Activated T-helper 1 cell treated with Interleukin-2 at 50 U/mL for 16 hours (primary cell): ENCODE data around the gene NEURL4.
"Not testable (repeated sequence)": the region's sequence is repeated elsewhere in the genome, so short reads cannot be mapped to it uniquely, and the experiment has no call there.

Experiments used
- DNase-seq: peaks from one replicate; pipeline ENCODE4 v3.0.0-alpha.2; 2020; ENCODE audit warnings: low read depth

Gene NEURL4

GRCh38 chr17:7347630-7348477 is 18.7 kb upstream of the NEURL4 start:
- no peak for DNase-seq

- no peak for DNase-seq
Observed at GRCh38 chr17:7346761-7347614, 17.9 kb upstream of the NEURL4 start.

GRCh38 chr17:7343250-7343649 is 14.1 kb upstream of the NEURL4 start:
- no peak for DNase-seq

- no peak for DNase-seq
Observed at GRCh38 chr17:7341842-7342241, 12.7 kb upstream of the NEURL4 start.

GRCh38 chr17:7340179-7340578 is 11.0 kb upstream of the NEURL4 start:
- DNase-seq: no peak

GRCh38 chr17:7337600-7337999 is 8.5 kb upstream of the NEURL4 start:
- DNase-seq: not testable (repeated sequence)

GRCh38 chr17:7336240-7337175 is 7.4 kb upstream of the NEURL4 start, which contains the start of gene ACAP1:
Gene ACAP1 (plus strand): TSS chr17:7336529. CDS start chr17:7336735, 206 bp downstream.
- DNase-seq: peak; percentile 82

- DNase-seq: not testable (repeated sequence)
Observed at GRCh38 chr17:7335765-7336164, 6.6 kb upstream of the NEURL4 start.

- no peak for DNase-seq
Observed at GRCh38 chr17:7334938-7335538, 5.9 kb upstream of the NEURL4 start.

GRCh38 chr17:7332600-7333069 is 3.5 kb upstream of the NEURL4 start:
- DNase-seq: not testable (repeated sequence)

- no peak for DNase-seq
Observed at GRCh38 chr17:7332111-7332510, 3.0 kb upstream of the NEURL4 start.

- DNase-seq: no peak
Observed at GRCh38 chr17:7330638-7331015, 1.5 kb upstream of the NEURL4 start.

- peak; percentile 62 for DNase-seq
Observed at GRCh38 chr17:7329997-7330637, 982 bp upstream of the NEURL4 start.

- DNase-seq: peak; percentile 91
Observed at GRCh38 chr17:7329374-7329996, 350 bp upstream of the NEURL4 start.

- no peak for DNase-seq
Observed at GRCh38 chr17:7328009-7328408, 1.1 kb downstream of the NEURL4 start.

- no peak for DNase-seq
Observed at GRCh38 chr17:7327501-7327900, 1.6 kb downstream of the NEURL4 start.

- no peak for DNase-seq
Observed at GRCh38 chr17:7327056-7327455, 2.1 kb downstream of the NEURL4 start.

- no peak for DNase-seq
Observed at GRCh38 chr17:7326186-7326585, 2.9 kb downstream of the NEURL4 start.

- DNase-seq: no peak
Observed at GRCh38 chr17:7325031-7325528, 4.1 kb downstream of the NEURL4 start.

GRCh38 chr17:7324438-7324779 is 4.7 kb downstream of the NEURL4 start:
- DNase-seq: no peak
